T-helper 2 cell treated with Interferon-gamma antibody and Interleukin-4, amounts not matched to agents 5 μg/mL and 100 μg/mL, for 36 hours (primary cell): ENCODE measurements around the gene KIAA1549.
"Not testable (repeated sequence)": the region's sequence is repeated elsewhere in the genome, so short reads cannot be mapped to it uniquely, and the experiment has no call there.

Experiments used
- DNase-seq: peaks from one replicate; pipeline ENCODE4 v3.0.0; 2021; ENCODE audit warnings: low spot score
- H3K27ac Mint-ChIP-seq: one replicate; pipeline ENCODE4 v1.8.0; 2021; ENCODE audit warnings: mild to moderate bottlenecking, mixed read lengths
- H3K27me3 Mint-ChIP-seq: one replicate; pipeline ENCODE4 v1.8.0; 2021; ENCODE audit warnings: low read depth, mixed read lengths
- H3K36me3 Mint-ChIP-seq: one replicate; pipeline ENCODE4 v1.8.0; 2021; ENCODE audit warnings: low read depth, mixed read lengths
- H3K4me1 Mint-ChIP-seq: one replicate; pipeline ENCODE4 v1.8.0; 2021; ENCODE audit warnings: low read depth, mixed read lengths
- H3K4me3 Mint-ChIP-seq: one replicate; pipeline ENCODE4 v1.8.0; 2022; ENCODE audit warnings: mild to moderate bottlenecking, moderate library complexity, mixed read lengths
- H3K9me3 Mint-ChIP-seq: one replicate; pipeline ENCODE4 v1.8.0; 2021; ENCODE audit warnings: mixed read lengths

The KIAA1549 gene

DNA sequence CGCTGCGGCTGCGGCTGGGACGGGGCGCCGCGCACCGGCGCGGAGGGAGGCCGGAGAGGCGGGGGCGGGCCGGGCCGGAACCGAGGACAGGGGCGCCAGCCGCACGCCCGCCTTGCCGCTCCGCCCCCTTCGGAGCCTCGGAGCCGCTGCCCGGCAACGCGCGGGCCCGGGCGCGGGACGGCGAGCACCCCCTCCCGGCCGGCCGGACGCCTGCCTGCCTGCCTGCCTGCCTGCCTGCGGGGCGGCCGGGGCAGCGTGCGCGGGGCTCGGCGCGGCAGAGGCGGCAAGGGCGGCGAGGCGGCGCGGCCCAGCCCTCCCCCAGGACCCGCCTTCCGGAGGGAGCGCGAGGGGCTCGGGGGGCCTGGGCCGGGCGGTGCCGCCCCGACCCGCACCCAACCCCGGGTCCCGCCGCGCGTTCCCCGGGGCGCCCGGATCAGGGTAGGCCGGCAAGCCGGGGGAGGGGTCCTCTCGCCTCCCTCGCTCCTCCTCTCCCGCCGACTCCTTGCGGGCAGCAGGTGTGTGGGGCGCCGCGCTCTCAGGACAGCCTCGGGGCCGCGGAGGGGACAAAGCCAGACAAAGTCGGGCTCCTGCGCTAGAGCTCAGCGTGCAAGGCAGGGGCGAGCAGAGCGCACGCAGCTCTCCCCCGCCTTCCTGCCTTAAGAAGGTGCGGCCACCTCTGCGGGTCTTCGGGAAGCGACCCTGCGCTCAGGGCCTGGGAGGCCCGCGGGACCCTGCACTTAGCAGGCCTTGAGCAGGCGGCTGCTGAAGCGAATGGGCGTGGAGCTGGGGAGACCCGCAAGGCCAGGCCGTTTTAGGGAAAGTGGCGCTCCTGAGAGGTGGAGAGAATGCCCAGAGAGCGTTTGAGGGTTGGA lies at the start of gene KIAA1549:
TSS of gene KIAA1549 (minus strand) at position 58 of the 872 bp plus-strand sequence. CDS start 120 bp downstream, outside the sequence.
- H3K9me3 Mint-ChIP-seq, result no peaks in the 10 kb centered on the region
- H3K4me1 Mint-ChIP-seq, result peaks cover 18% of the 10 kb centered on the region
- peak within 1 kb of the TSS; percentile 87 for H3K4me3 Mint-ChIP-seq
- no peak within 1 kb of the TSS for H3K27ac Mint-ChIP-seq
- peak; percentile 66 for DNase-seq
- H3K27me3 Mint-ChIP-seq, result peaks cover 54% of the 10 kb centered on the region
- no peaks in the 10 kb centered on the region for H3K36me3 Mint-ChIP-seq

DNA sequence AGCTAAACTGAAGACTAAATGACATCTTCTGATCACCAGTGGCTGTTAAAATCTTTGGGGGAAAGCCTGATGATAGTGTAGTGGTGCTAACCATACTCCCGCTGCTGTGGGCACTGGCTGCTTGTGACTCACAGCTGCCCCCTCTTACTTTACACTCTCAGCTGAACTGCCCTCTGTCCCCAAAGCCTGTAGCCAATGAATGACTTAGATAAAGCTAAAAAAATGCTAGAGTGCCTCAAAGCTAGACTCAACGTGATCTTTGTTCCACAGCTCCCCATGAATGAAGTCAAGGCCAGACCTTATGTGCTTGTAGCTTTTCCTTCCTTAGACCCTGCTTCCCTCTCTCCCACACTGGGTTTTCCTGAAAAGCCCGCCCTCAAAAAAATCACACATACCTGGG lies 48.2 kb upstream of the KIAA1549 start:
- H3K27ac Mint-ChIP-seq, result no peak overlapping the region
- no peaks in the 10 kb centered on the region for H3K9me3 Mint-ChIP-seq
- H3K36me3 Mint-ChIP-seq, result peaks cover 69% of the 10 kb centered on the region
- peaks cover 24% of the 10 kb centered on the region for H3K4me1 Mint-ChIP-seq
- H3K27me3 Mint-ChIP-seq, result no peaks in the 10 kb centered on the region
- H3K4me3 Mint-ChIP-seq, result no peak overlapping the region
- DNase-seq, result no peak

DNA sequence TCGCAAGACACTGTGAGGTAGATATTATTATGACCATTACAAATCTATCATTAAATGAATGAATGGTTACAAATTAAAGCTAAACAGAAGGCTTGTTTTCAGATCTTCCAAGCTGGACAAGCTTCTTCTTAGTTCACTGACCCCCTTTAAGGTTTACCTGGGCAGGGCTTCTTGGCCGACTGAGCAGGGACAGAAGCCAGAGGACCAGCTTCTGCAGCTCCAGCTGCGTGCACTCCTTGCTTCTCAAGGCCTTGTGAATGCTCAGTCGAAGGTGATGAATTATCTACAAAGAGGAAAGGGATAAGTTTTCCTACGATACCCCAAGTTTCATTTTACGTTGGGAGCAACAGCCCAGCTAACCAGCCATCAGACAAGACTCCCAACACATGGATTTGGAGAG lies 45.4 kb upstream of the KIAA1549 start:
- H3K4me1 Mint-ChIP-seq, result peaks cover 16% of the 10 kb centered on the region
- no peak overlapping the region for H3K4me3 Mint-ChIP-seq
- no peaks in the 10 kb centered on the region for H3K9me3 Mint-ChIP-seq
- no peak for DNase-seq
- H3K27me3 Mint-ChIP-seq, result no peaks in the 10 kb centered on the region
- H3K27ac Mint-ChIP-seq, result peak overlapping the region; percentile 19
- H3K36me3 Mint-ChIP-seq, result peaks cover 67% of the 10 kb centered on the region

DNA sequence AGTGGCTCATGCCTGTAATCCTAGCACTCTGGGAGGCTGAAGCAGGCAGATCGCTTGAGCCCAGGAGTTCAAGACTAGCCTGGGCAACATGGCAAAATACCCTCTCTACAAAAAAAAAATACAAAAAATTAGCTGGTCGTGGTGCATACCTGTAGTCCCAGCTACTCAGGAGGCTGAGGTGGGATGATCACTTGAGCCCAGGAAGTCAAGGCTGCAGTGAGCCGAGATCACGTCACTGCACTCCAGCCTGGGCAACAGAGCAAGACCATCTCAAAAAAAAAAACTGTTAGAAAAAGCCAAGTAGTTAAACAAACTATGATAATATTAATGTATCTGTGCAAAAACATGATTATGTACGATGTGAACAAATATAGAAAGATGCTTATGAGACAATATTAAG lies 44.7 kb upstream of the KIAA1549 start:
- H3K27ac Mint-ChIP-seq, H3K4me3 Mint-ChIP-seq, H3K27me3 Mint-ChIP-seq, DNase-seq, H3K9me3 Mint-ChIP-seq: not testable (repeated sequence)
- Mint-ChIP-seq H3K36me3 (peaks cover 62% of the 10 kb centered on the region), H3K4me1 (peaks cover 14% of the 10 kb centered on the region)

DNA sequence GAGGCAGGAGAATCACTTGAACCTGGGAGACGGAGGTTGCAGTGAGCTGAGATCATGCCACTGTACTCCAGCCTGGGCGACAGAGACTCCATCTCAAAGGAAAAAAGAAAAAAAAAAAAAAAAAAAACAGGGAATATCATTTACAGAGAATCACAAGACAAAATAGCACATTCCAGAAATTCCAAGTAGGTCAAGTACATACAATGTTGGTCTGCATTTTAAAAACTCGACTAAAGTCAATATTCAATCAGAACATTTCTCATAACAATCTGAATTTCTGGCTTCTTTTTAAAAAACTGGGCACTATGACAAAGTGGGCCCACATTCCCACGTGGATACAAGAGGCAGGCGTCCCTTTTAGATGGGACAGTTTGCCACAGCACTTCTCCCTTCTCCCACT lies 41.9 kb upstream of the KIAA1549 start:
- no peak overlapping the region for H3K4me3 Mint-ChIP-seq
- no peak for DNase-seq
- H3K27ac Mint-ChIP-seq, result no peak overlapping the region
- no peaks in the 10 kb centered on the region for H3K9me3 Mint-ChIP-seq
- H3K36me3 Mint-ChIP-seq, result peaks cover 53% of the 10 kb centered on the region
- peaks cover 6% of the 10 kb centered on the region for H3K4me1 Mint-ChIP-seq
- H3K27me3 Mint-ChIP-seq, result no peaks in the 10 kb centered on the region

DNA sequence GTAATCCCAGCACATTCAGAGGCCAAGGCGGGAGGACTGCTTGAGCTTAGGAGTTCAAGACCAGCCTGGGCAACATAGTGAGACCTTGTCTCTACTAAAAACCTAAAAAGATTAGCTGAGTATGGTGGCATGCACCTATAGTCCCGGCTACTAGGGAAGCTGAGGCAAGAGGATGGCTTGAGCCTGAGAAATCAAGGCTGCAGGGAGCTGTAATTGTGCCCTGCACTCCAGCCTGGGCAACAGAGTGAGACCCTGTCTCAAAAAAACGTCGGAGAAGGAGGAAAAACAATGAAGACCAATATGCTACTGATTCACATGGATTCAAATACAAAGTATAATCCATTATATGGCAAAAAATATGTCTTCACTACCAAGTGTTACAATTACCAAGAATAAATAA lies 41.1 kb upstream of the KIAA1549 start:
- Mint-ChIP-seq H3K4me1 (peaks cover 7% of the 10 kb centered on the region), H3K27ac (no peak overlapping the region), H3K9me3 (no peaks in the 10 kb centered on the region), H3K27me3 (no peaks in the 10 kb centered on the region), H3K36me3 (peaks cover 47% of the 10 kb centered on the region), H3K4me3 (no peak overlapping the region)
- DNase-seq, result no peak

DNA sequence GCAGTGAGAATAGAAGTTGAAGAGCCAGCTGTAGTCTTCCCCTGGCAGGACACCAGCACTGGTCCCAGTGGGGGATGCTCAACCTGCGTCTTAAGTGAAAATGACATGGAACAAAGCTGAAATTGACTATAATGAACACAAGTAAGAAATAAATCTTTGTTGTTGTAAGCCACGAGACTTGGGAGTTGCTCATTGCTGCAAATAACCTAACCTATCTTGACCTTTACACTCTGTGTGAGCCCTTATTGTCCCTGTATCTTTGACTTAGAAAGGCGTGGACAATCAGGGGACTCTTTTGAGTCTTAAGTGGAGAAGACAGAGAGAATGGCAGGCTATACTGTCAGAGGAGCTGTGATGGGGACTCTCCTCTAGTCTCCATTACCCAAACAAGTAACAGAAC lies 37.7 kb upstream of the KIAA1549 start:
- Mint-ChIP-seq H3K36me3 (peaks cover 26% of the 10 kb centered on the region), H3K27ac (no peak overlapping the region), H3K4me1 (peaks cover 11% of the 10 kb centered on the region), H3K27me3 (peaks cover 13% of the 10 kb centered on the region), H3K9me3 (no peaks in the 10 kb centered on the region), H3K4me3 (no peak overlapping the region)
- DNase-seq, result no peak

DNA sequence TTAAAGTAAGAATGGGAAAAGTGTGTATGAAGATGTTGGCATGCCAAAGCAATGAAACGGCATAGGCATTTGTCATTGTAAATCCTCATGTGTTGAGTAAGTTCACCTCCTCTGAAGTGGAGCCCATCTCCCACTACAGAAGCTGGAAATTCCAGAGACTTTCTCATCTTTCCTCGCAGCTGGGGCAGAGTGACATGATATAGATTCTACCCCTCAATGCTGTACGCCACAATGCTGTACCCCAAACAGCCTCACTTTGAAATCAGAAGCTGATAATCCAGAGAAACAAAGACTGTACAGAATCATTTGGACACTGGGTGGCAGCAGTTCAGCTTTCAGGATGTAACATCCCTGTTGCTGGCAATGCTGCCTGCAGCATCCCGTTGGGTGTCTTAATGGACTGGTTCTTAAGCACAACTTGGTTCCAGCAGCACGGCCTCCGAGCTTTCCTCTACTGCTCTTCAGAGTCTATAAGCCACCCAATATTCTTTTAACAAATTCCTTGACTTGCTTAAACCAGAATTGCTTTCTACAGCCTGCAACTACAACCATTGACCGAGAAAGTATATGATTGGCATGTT lies 35.8 kb upstream of the KIAA1549 start:
- Mint-ChIP-seq H3K27me3 (peaks cover 15% of the 10 kb centered on the region), H3K9me3 (peaks cover under 1% of the 10 kb centered on the region), H3K4me3 (no peak overlapping the region), H3K4me1 (peaks cover 7% of the 10 kb centered on the region), H3K36me3 (peaks cover 14% of the 10 kb centered on the region), H3K27ac (no peak overlapping the region)
- peak; percentile 39 for DNase-seq

DNA sequence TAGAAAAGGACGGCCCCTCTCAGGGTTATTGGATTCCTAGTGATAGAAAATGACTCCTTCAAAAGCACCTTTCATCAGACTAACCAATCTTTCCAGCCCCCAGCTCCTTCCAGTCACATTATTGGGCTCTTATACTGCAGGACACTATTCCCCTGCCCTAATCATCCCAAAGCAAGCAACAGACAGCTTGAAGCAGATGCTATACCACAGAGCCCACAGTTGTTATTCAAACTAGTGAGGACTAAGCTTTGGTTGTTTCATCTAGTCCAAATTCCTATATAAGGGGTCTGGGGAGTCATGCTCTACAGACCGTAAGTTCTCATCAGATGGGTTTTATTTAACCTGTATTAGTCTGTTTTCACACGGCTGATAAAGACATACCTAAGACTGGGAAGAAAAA lies 30.2 kb upstream of the KIAA1549 start:
- DNase-seq, result no peak
- peaks cover 2% of the 10 kb centered on the region for H3K36me3 Mint-ChIP-seq
- no peaks in the 10 kb centered on the region for H3K4me1 Mint-ChIP-seq
- peaks cover 16% of the 10 kb centered on the region for H3K27me3 Mint-ChIP-seq
- H3K27ac Mint-ChIP-seq, result no peak overlapping the region
- no peak overlapping the region for H3K4me3 Mint-ChIP-seq
- peaks cover 13% of the 10 kb centered on the region for H3K9me3 Mint-ChIP-seq

DNA sequence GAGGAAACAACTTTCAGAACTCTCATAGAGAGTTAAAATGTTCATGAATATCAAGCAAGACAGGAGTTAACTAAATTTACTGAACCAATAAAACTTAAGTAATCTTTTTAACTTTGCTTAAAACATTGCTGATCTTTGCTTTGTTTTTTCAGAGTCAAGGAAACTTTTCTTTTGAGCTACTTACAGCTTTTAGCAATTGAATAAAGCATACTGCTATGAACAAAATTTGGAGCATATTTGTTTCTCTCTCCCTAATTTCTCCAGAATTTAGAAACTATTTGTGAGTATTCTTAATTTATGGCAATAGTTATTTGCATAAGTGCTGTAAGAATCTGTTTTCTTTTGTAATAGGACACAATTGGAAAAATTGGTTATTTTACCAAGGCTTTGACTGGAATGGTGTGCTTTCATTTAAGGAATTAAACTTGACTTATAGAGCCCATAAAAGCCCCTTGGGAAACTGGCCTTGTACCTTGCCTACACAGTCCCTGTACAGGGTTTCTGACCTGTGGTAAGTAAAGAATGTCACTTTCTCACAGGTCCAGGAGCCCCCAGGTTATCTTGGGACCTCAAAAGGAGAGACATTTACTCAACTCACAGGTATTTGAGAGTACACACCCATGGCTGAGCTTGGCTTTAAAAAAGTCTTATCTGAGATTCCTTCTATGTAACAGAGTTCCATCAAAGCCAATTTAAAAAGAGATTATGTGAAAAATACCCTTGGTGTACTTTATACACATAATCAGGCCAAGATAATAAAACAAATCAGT lies 23.3 kb upstream of the KIAA1549 start:
- no peak overlapping the region for H3K27ac Mint-ChIP-seq
- peaks cover 2% of the 10 kb centered on the region for H3K36me3 Mint-ChIP-seq
- peaks cover 13% of the 10 kb centered on the region for H3K27me3 Mint-ChIP-seq
- no peak for DNase-seq
- peaks cover 34% of the 10 kb centered on the region for H3K9me3 Mint-ChIP-seq
- H3K4me1 Mint-ChIP-seq, result peaks cover 2% of the 10 kb centered on the region
- no peak overlapping the region for H3K4me3 Mint-ChIP-seq

DNA sequence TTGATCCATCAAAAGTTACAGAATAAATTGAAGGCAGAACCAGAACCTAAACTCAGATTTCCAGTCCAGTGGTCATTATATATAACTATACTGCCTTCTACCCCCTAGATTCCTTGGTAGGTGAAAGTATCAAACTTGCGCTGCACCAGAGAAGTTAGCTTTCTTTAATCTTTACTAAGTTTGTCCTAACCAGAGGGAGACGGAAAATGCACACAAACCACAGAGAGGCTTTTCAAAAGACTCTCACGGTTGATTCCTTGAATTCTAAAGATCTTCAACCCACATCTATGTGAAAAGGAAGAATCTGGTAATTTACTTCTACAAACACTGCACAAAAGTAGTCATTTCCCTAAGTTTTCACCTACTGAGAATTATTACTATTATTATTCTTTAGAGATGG lies 18.2 kb upstream of the KIAA1549 start:
- no peak for DNase-seq
- Mint-ChIP-seq H3K27me3 (peaks cover 24% of the 10 kb centered on the region), H3K4me3 (no peak overlapping the region), H3K9me3 (peaks cover 17% of the 10 kb centered on the region), H3K36me3 (no peaks in the 10 kb centered on the region), H3K27ac (no peak overlapping the region), H3K4me1 (peaks cover 6% of the 10 kb centered on the region)

DNA sequence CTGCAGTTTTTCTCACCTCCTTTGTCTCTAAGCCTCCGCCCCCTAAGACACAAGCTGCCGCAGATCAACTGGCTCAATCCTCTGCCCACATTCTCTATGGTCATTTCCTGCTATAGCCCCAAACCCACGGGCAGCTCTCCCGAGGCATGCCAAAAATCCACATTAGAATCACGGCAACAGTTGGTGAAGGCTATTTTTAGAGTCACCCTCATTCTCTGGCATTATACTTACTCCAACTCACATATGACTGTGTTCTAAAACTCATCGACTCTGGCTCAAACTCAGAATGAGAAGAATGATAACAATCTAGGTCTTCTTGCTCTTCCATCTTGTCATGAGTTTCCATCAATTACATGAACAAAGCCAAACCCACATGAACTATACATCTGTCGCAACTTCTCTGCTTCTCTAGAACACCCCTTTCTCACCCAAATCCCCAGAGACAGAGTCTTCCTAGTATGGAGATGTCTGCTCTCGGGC lies 10.9 kb upstream of the KIAA1549 start:
- Mint-ChIP-seq H3K27me3 (peaks cover 27% of the 10 kb centered on the region), H3K36me3 (no peaks in the 10 kb centered on the region), H3K4me1 (peaks cover 5% of the 10 kb centered on the region), H3K4me3 (no peak overlapping the region), H3K9me3 (peaks cover 11% of the 10 kb centered on the region), H3K27ac (no peak overlapping the region)
- no peak for DNase-seq

DNA sequence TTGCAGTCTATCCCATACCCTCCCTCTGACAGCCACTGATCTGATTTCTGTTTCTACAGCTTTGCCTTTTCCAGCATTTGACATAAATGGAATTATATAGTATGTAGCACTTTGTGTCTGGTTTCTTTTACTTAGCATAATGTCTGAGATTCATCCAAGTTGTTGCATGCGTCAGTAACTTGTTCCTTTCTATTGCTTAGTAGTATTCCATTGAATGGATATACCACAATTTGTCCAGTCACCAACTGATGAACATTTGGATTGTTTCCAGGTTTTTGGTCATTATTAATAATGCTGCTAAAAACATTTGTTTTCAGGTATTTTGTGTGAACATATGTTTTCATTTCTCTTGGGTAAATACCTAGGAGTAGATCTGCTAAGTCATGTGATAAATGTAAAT lies 6.5 kb upstream of the KIAA1549 start:
- Mint-ChIP-seq H3K27ac (no peak overlapping the region), H3K4me1 (peaks cover 7% of the 10 kb centered on the region), H3K9me3 (peaks cover 11% of the 10 kb centered on the region), H3K4me3 (no peak overlapping the region), H3K36me3 (no peaks in the 10 kb centered on the region), H3K27me3 (peaks cover 30% of the 10 kb centered on the region)
- no peak for DNase-seq

DNA sequence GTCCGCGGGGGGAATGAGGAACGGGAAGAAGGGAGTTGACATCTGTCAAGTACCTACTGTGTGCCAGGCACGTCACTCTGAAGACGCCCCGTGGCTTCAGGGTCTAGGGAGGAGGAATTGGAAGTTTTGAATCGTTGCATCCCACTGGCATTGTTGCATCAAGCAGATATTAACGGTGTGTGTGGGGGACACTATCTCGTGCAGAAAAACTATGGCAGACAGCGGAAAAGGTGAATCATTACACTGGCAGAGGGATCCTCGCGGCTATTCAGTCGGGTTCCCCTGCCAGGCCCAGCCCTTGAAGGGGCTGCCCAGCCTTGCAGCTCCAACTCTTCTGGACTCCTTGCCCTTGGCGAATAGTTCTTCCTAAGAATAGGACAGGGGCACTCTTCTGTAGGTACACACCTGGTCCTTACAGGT lies 1.0 kb upstream of the KIAA1549 start:
- H3K4me1 Mint-ChIP-seq, result peaks cover 18% of the 10 kb centered on the region
- peak overlapping the region; percentile 37 for H3K4me3 Mint-ChIP-seq
- no peak overlapping the region for H3K27ac Mint-ChIP-seq
- peaks cover 54% of the 10 kb centered on the region for H3K27me3 Mint-ChIP-seq
- H3K9me3 Mint-ChIP-seq, result no peaks in the 10 kb centered on the region
- H3K36me3 Mint-ChIP-seq, result no peaks in the 10 kb centered on the region
- no peak for DNase-seq
